ENCODE results near the gene RBMS1. TPM values are rescaled to one million over a fixed set of nuclear protein-coding genes. Genes with fewer than 3 reads are reported as not detected.

The RBMS1 gene
- total and polyA plus RNA-seq, 12 donors, result 22.6 to 77.7 (median 59.0) TPM

DNA sequence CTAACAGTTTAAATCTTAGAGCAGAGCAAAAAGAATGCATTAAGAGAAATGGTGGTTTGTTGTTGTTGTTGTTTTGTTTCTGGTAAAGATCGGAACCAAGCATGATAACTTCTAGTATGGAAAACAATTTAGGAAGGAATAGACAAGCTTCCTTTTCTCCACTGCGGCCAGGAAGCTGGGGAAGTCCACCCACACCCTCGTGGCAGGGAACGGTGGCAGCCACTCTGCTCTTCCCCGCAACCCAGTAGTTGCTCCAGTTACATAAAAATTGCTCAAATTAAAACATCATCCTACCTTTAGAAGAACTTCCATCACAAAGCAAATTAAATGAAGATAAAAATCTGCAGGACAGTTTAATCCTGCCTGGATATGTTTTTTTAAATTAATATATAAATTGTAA lies 113.0 kb downstream of the RBMS1 start:
- peak overlapping the region in 9 of 10 donors; percentile 44 to 88 (median 79) for H3K27ac ChIP-seq
- H3K27me3 ChIP-seq, result no peaks in the 10 kb centered on the region
- H3K4me3 ChIP-seq, result peak overlapping the region in 5 of 10 donors; percentile 7 to 23 (median 17)
- H3K36me3 ChIP-seq, result peaks cover 0 to 4% (median 0%) of the 10 kb centered on the region in 9 donors
- no peaks in the 10 kb centered on the region for H3K9me3 ChIP-seq
- intact Hi-C loops (cut with DNase I), result no loop called here
- DNase-seq (no peak), ATAC-seq (peak in 6 of 8 donors; percentile 32 to 53 (median 39))
- TF ChIP-seq, protein P1, sequence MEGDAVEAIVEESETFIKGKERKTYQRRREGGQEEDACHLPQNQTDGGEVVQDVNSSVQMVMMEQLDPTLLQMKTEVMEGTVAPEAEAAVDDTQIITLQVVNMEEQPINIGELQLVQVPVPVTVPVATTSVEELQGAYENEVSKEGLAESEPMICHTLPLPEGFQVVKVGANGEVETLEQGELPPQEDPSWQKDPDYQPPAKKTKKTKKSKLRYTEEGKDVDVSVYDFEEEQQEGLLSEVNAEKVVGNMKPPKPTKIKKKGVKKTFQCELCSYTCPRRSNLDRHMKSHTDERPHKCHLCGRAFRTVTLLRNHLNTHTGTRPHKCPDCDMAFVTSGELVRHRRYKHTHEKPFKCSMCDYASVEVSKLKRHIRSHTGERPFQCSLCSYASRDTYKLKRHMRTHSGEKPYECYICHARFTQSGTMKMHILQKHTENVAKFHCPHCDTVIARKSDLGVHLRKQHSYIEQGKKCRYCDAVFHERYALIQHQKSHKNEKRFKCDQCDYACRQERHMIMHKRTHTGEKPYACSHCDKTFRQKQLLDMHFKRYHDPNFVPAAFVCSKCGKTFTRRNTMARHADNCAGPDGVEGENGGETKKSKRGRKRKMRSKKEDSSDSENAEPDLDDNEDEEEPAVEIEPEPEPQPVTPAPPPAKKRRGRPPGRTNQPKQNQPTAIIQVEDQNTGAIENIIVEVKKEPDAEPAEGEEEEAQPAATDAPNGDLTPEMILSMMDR (IDR thresholded peaks at IDR 0.05), result no peak
- 13 to 20% methylated on average over 5 of the region's 5 CpGs for WGBS, 2 donors
- peaks cover 26 to 100% (median 93%) of the 10 kb centered on the region in 9 donors for H3K4me1 ChIP-seq

DNA sequence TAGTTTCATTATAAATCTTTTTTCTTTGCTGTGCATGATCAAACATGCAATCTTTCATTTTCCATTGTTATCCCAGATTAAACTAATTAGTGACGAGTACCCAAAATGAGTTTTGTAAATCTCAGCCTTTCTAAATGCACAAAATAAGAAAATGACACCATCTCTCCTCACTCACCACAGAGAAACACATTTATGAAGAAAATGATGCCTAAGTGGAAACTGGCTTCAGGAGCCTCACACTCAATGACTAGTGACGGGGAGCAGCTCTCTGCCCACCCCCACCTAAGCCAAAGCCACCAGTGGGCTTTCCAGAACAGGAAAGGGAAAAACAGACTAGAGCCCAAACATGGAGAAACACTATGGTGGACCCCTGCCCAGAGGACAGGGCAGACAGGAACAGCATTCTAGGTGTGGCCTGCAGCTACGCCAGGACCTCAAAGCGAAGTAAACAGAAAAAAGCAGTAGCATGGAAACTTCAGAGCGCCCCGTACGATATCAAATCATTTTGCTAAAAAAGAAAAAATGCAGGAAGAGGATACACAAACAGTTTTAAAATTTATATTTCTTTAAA lies 113.5 kb downstream of the RBMS1 start:
- 54 to 67% methylated on average over 7 of the region's 7 CpGs for WGBS, 2 donors
- intact Hi-C loops (cut with DNase I), result loop anchor here in 1 of 10 donors (5.0 kb wide), 1 partner anchor 42 kb away; no protein-coding TSS in a partner anchor
- peak in 2 of 8 donors; percentile 3 to 12 for ATAC-seq

DNA sequence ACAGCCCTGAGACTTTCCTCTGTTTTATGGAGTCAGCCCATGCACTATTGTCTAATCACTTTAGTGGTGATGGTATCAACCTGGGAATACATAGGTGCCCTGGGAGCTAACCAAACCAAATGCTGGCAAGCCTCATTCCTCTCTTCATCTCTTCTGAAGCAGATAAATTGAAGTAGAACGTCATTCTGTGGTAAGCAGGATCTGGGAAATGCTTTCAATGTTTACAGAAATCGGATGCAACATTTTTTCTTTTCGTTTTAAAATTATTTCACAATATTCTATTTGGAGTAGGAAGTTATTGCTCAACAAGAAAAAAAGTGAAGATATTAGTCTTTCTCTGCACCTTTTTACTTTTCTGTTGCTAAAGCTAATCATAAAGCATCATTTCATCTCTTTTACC lies 114.2 kb downstream of the RBMS1 start:
- Histone ChIP-seq H3K4me3 (peak overlapping the region in 3 of 10 donors; percentile 8 to 23 (median 11)), H3K27ac (peak overlapping the region in 9 of 10 donors; percentile 33 to 88 (median 79)), H3K36me3 (no peaks in the 10 kb centered on the region), H3K27me3 (no peaks in the 10 kb centered on the region), H3K4me1 (peaks cover 32 to 100% (median 93%) of the 10 kb centered on the region in 9 donors), H3K9me3 (no peaks in the 10 kb centered on the region)
- TF ChIP-seq, protein P1 (IDR thresholded peaks at IDR 0.05), result no peak
- 29 to 40% methylated on average over 3 of the region's 3 CpGs for WGBS, 2 donors
- ATAC-seq (peak in 5 of 8 donors; percentile 8 to 54 (median 29)), DNase-seq (no peak)
- intact Hi-C loops (cut with DNase I), result loop anchor here in 1 of 10 donors (5.0 kb wide), 1 partner anchor 43 kb away; no protein-coding TSS in a partner anchor

More for the DNA sequence above, 113.5 kb downstream of the RBMS1 start:
- Histone ChIP-seq H3K9me3 (no peaks in the 10 kb centered on the region), H3K27me3 (no peaks in the 10 kb centered on the region), H3K36me3 (no peaks in the 10 kb centered on the region), H3K27ac (peak overlapping the region in 9 of 10 donors; percentile 44 to 88 (median 79)), H3K4me3 (peak overlapping the region in 5 of 10 donors; percentile 7 to 23 (median 17)), H3K4me1 (peaks cover 29 to 100% (median 93%) of the 10 kb centered on the region in 9 donors)
- DNase-seq, result no peak
- TF ChIP-seq, protein P1 (IDR thresholded peaks at IDR 0.05), result no peak

DNA sequence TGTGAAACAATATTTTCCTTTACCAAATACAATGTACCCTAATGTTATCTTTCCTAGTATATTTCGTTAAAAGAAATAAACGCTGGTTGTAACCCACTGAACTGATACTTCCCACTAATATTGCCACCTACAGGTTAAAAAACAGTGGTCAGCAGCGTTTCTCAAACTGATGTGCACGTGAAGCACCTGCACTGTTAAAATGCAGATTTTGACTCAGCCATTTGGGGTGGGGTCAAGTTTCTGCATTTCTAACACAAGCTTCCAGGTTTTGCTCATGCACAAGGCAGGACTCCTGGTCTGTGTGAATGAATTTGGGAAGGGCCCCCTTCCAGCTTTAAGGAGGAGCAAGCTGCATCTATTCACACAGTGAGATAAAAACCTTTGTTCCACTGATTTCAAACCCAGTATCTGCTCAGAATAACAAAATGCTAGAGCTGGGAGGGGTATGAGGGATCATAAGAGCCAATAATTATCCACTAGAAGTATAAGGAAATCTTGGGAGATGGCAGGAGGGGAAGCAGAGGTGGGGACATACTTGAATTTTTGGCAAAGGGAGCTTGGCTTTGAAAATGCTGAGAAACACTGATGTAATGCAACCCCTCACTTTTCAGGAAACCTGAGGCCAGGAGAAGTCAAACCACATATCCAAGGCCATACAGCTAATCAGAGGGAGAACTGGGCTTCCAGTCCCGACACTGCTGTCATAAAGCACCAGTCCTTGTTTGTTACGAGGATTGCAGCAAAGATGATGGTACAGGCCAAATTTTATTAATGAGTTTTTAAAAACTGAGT lies 116.2 kb downstream of the RBMS1 start:
- intact Hi-C loops (cut with DNase I), result loop anchor here in 1 of 10 donors (5.0 kb wide), 1 partner anchor 45 kb away; no protein-coding TSS in a partner anchor

More for the DNA sequence above, 116.2 kb downstream of the RBMS1 start:
- TF ChIP-seq, protein P1 (IDR thresholded peaks at IDR 0.05), result peak in 5 of 9 donors; percentile 7 to 34 (median 18)
- 37 to 54% methylated on average over 6 of the region's 6 CpGs for WGBS, 2 donors
- Histone ChIP-seq H3K9me3 (no peaks in the 10 kb centered on the region), H3K27me3 (no peaks in the 10 kb centered on the region), H3K4me3 (no peak overlapping the region), H3K36me3 (no peaks in the 10 kb centered on the region), H3K4me1 (peaks cover 40 to 100% (median 99%) of the 10 kb centered on the region in 9 donors), H3K27ac (peak overlapping the region in 9 of 10 donors; percentile 51 to 88 (median 79))
- ATAC-seq (no peak), DNase-seq (no peak)
